ENCODE results near the gene MCOLN1.

The MCOLN1 gene

GRCh38 chr19:7502552-7502951 lies 19.9 kb upstream of the MCOLN1 start:
- DNase-seq (ENCODE audit: low read depth): no peak

GRCh38 chr19:7504684-7505083 lies 17.7 kb upstream of the MCOLN1 start:
- DNase-seq (ENCODE audit: low read depth): no peak

- DNase-seq (ENCODE audit: low read depth): no peak
Measured at GRCh38 chr19:7505288-7505681, 17.1 kb upstream of the MCOLN1 start.

- DNase-seq (ENCODE audit: low read depth): no peak
Measured at GRCh38 chr19:7505682-7506384, 16.6 kb upstream of the MCOLN1 start.

- DNase-seq (ENCODE audit: low read depth): peak; percentile 47
Measured at GRCh38 chr19:7506385-7507328, 15.8 kb upstream of the MCOLN1 start.

- DNase-seq (ENCODE audit: low read depth): peak; percentile 73
Measured at GRCh38 chr19:7507884-7508283, 14.5 kb upstream of the MCOLN1 start.

- DNase-seq (ENCODE audit: low read depth): no peak
Measured at GRCh38 chr19:7509625-7510024, 12.8 kb upstream of the MCOLN1 start.

GRCh38 chr19:7512400-7512851 lies 10.0 kb upstream of the MCOLN1 start:
- DNase-seq (ENCODE audit: low read depth): no peak

- DNase-seq (ENCODE audit: low read depth): no peak
Measured at GRCh38 chr19:7513809-7514642, 8.4 kb upstream of the MCOLN1 start.

GRCh38 chr19:7515110-7515644 lies 7.2 kb upstream of the MCOLN1 start:
- no peak for DNase-seq (ENCODE audit: low read depth)

- no peak for DNase-seq (ENCODE audit: low read depth)
Measured at GRCh38 chr19:7515645-7516151, 6.7 kb upstream of the MCOLN1 start, which contains the start of gene ZNF358. ZNF358 (plus strand) TSS chr19:7516103; CDS start chr19:7519243, 3,140 bp downstream.

- DNase-seq (ENCODE audit: low read depth): no peak
Measured at GRCh38 chr19:7516333-7516732, 6.1 kb upstream of the MCOLN1 start.

GRCh38 chr19:7516878-7517277 lies 5.5 kb upstream of the MCOLN1 start:
- DNase-seq (ENCODE audit: low read depth): no peak

GRCh38 chr19:7519361-7520130 lies 2.9 kb upstream of the MCOLN1 start:
- no peak for DNase-seq (ENCODE audit: low read depth)

GRCh38 chr19:7520131-7521051 lies 2.0 kb upstream of the MCOLN1 start:
- DNase-seq (ENCODE audit: low read depth): no peak

- no peak for DNase-seq (ENCODE audit: low read depth)
Measured at GRCh38 chr19:7521551-7522071, 813 bp upstream of the MCOLN1 start.

GRCh38 chr19:7522923-7523667 lies 671 bp downstream of the MCOLN1 start:
- no peak for DNase-seq (ENCODE audit: low read depth)

GRCh38 chr19:7524523-7524922 lies 2.1 kb downstream of the MCOLN1 start:
- no peak for DNase-seq (ENCODE audit: low read depth)

Measured in stromal cell of bone marrow (primary cell).